ENCODE measurements around the gene RBM38.

The RBM38 gene

DNA sequence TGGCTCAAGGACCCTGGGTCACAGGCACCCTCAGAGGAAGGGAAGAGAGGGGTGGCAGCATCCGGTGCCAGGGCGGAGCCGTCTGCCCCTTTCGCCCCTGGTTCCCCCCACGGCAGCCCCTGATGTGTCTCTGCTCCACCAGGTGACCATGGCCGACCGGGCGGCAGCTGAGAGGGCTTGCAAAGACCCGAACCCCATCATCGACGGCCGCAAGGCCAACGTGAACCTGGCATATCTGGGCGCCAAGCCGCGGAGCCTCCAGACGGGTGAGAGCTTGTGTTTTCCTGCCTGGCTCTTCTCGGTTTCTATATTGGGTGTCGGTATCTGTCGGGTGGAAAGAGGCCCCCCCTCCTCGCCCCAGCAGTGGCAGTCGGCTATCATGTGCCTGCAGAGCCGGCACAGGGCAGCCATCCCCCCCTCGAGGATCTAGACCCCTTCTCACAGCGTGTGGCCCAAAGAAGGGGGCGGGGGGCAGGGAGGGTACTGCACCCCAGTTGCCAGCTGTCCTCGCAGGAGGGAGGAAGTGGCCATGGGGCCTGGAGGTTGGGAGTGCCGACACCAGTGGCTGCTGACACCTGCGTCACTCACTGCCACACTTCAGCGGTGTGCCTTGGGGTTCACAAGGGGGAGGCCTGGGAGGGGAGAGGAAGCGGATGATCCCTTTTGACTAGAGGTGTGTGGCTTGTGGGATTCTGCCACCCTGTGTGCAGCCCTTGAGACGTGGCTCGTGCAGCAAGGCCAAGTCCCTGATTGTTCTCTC, 1.5 kb downstream of the RBM38 start:
- no peak for DNase-seq

DNA sequence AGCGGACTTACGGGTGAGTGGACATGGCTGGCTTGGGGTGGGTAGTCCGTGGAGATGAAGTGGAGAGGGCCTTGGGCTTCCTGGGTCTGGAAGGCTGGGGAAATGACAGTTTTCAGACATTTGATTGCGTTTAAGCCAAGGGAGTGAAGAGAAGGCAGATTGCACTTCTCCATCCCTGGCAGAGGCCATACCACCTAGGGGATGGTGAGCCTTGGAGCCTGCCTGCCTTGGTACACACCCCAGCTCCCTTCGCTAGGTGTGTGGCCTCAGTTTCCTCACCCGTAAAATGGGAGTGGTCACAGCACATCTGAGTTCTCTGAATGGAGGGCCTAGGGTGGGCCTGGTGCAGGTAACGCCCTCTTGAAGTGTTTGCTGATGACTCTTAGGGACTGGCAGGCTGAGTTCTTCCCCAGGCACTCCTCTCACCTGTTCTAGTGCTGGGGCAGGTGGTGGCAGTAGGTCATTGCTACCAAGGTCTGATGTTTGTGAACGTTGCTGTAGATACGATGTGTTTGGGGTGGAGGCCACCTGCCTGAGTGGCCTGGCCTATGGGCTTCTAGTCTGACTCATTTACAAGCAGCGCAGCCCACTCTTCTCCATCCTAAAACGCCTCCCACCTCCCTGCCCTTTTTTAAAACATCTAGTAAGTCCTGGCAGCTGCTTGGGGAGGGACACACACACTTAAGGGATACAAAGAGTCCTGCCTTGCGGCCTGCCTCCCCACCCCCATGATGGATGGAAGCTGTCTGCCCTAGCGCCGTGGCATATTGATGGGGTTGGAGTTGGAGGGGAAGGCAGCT, 2.3 kb downstream of the RBM38 start:
- DNase-seq, result no peak

DNA sequence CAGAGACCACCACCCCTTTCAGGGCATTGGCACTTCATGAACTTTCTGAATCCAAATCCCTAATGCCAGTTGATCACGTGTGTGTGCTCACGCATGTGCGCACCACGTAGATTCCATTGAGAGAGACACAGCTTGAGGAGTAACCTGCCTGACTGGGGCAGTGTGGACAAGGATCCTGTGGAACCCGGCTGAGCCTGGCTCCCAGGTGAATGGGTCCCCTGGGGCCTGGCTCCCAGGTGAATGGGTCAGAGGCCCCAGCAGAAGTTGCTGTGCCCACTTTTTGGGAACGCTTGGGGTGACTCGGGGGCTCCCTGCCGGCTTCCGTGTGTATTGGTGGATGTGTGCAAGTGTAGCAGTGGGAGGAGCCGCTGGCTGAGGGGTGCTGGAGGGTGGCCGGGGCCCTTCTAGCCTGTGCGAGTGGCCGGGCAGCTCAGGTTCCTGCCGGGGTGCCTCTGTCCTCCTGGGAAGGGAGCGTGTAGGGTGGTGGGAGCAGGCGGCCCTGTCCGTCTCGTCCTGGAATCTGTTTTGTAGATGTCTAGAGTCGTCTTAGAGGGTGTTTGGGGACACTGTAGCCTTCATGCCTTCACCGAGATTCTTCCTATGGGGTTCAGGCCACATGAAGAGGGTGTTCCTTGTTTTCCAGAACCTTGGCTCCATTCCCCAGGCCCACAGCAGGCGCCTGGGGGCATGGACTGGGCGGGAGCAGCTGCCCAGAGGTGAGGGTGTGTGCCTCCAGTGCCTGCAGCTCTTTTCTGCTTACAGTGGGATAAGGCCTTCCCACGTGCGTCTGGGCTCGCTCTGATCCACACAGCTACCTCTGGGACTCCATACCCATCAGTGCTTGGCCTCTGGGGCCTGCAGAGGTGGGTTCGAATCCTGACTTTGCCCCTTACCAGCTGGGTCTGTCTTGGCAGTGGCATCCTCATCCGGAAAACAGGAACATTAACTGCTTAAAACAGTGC, 3.2 kb downstream of the RBM38 start:
- DNase-seq, result no peak

DNA sequence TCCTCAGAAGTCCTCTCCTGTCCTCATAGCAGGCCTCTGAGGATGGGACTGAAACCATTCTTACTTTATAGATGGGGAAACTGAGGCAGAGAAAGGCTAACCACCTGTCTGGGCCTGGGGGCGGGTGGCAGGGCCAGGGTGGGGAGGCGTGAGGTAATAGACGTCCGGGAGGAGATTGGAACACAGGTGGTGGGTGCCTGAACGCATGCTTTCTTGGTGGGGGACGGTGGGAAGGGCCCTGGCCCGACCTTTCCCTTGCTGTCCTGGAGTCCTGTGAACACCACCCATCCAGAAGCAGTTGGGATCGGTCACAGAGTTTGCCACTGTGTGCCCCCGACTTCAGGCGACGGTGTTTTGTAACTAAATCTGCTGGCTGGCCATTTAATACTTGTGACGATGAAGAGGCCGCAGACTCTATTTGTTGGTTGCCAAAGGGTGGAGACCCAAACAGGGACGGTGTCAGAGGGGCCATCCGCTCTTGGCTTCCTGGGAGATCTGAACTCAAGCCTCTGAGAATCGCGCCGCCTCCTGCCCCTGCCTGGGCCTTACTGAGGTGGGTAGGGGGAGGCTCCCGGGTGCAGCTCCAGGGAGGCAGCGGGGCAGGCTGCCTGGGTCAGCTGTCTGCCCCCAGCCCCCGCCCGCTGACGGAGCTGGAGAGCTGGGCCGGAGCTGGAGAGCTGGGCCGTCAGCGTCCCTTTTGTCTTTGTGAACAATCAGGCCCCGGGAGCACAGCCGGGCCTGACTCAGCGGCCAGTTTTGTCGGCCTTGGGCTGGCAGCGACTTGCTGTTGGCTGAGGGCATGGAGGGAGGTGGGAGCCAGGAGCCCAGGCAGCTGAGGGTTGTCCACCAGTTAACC, 4.1 kb downstream of the RBM38 start:
- DNase-seq, result no peak

DNA sequence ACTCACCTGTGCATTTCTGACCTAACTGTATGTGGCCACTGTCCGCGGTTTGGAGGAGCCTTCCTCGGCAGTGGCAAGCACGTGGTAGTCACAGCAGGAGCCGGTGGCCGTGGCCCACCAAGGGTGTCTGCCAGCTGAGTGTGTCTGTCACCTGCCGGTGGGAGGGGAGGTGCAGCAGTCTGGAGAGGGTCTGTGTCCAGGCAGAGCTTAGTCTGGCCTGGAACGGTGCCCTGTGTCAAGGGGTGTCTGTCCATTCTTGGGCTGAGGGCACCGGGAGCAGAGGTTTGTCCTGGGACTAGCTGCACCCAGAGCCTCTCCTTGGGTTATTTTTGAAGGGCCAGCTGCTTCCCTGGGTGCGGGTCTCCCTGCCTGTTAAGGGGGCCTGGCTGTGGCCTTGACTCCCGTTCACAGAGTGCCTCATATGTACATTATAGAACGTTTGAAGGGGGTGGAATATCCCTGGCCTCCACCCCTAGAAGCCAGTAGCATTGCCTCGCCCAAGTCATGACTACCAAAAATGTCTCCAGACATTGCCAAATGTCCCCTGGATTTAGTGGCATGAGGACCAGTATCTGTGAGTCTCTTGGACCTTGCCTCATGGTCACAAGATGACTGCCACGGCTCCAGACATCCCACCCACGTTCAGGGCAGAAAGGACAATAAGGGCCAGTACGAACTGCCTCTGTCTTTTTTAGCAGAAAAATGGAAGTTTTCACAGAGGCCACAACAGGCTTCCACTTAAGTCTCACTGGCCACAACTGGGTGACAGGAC, 5.2 kb downstream of the RBM38 start:
- no peak for DNase-seq

DNA sequence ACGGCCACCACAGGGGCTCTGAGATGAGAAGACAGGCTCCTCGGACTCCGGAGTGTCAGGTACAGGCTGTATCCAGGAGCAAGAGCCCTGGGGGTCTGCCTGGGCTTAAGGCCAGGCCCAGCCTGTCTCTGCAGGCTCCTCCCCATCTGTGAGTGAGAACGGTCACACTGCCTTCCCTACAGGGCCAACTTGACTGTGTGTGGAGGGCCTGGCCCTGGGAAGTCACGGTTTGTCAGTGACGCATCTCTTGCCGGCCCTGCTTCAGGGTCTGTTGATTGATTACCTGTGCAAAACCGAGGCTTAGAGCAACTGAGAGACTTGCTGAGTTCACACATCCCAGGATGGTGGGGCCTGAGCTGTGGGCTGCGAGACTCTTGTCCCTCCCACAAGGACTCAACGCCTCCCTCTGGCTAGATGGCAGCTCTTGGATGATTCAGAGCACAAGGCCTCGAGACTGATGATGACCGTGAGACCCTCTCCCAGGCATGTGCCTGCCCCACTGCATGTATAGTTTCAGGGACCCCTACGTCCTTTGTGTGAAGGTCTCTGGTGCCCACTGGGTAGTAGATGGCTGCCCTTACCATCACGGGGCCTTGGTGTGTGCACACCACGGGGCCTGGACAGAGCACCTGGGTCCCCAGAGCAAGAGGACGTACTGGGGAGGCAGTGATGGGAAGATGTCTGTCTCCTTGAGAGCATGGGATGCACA, 5.9 kb downstream of the RBM38 start:
- DNase-seq, result no peak

DNA sequence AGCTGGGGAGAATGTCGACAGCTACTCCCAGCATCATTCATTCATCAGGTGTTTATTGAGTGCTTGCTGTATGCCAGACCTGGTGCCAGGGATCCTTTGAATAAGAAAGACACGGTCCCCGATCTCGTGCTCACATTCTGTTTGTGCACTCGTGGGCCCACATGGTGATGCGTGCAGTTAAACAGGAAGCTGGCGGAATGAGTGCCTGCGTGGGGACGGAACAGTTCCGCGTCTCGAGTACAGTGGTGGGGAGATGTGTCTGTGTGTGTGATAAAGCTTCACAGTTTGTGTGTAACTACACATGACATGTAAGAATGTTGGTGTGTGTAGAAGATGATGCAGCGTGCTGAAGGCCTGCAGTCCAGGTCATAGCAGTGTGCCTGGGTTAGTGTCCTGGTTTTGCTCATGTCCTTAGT, 6.5 kb downstream of the RBM38 start:
- DNase-seq, result no peak

DNA sequence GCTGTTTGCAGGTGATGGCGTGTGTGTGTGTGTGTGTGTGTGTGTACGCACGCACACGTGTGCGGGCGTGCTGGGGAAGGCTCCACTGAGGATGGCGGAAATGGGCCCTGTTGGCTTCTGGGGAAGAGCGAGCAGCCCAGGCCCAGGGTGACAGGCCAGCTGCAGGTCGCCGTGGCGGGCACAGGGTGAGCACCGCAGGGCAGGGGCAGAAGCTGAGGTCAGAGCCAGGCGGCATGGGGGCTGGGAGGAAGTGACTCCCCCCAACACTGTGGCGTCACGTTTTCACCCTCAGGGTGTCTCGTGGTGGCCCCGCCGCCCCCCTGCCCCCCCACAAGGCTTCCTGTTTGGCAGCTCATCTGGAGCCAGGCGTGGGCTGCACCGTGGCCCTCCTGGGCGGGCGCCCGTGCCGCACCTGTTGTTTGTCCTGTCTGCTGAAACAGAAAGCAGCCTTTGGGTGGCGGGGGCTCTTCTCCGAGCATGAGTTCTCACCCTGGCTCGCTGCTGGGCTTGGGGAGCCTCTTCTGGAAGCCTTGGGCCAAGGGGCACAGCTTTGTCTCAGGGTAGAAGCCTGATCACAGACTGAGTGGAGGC, 7.1 kb downstream of the RBM38 start:
- no peak for DNase-seq

DNA sequence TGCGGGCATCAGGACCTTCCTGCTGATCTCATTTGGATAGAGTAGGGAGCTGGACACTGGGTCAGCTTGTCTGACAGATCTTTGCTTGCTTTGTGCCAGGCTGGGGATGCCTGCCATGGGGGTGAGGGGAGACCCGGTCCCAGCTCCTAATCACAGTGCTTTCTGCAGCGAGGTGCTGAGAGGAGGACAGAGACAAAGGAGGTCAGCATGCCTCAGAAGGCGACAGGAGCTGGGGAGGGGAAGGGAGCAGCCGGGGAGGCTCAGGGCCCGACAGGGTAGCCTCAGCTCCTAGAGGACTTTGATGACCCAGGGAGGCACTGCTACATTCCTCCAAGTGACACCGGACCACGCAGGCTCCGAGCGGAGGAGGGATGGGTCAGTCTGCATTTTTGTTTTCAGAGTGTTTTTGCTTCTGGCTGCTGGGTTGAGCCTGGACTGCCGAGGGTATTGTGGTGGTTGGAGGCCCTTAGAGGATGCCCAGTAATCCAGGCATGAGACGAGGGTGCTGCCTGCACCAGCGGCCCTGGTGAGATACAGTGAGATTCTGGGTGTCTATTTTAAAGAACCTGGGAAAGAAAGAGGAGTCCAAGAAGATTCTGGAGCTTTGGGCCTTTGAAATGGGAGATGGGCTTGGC, 7.8 kb downstream of the RBM38 start:
- no peak for DNase-seq

DNA sequence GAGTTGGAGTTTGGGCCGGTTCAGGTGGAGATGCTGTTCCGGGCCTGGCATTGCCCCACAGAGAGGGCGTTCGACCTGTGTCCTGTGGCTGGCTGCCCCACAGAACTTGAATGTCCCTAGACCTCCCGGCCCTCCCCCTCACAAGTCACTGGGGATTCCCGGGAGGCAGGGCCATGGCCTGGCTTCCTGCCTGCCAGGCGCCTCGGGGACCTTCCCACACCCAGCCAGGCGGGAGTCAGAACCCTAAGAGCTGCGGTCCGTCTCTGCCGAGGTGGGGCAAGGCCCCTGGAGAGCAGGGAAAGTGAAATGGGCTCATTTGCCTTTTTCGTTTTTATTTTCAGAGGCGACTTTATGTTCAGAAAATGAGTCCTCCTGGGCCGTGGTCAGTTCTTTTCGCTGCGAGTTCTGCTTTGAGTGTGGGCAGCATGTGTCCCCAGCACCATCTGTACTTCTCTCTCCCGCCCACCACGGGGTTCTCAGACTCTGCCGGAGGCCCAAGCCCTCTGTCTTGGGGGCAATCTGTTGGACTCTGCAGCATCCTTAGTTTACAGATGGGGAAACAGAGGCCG, 8.5 kb downstream of the RBM38 start:
- no peak for DNase-seq

DNA sequence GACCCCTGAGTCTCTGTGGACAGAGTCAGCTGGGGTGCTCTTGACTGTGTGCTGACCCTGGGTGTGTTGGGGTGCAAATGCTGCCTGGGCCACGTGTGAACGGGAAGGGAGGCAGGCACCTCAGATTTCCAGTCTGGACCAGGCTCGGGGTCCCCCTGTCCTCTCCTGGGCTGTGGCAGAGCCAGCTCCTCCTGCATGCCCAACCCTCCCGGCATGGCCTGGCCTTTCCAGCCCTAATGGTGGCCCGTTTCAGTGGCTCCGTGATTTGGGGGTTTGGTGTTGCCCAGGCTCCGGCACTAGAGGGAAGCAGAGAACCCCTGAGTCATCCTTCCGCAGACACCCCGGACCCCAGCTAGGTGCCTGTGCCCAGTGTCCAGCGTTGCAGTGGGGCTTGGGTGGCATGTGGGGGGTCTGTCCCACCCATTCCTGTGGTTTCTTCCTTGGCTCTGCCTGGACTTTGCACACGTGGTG, 9.1 kb downstream of the RBM38 start:
- no peak for DNase-seq

DNA sequence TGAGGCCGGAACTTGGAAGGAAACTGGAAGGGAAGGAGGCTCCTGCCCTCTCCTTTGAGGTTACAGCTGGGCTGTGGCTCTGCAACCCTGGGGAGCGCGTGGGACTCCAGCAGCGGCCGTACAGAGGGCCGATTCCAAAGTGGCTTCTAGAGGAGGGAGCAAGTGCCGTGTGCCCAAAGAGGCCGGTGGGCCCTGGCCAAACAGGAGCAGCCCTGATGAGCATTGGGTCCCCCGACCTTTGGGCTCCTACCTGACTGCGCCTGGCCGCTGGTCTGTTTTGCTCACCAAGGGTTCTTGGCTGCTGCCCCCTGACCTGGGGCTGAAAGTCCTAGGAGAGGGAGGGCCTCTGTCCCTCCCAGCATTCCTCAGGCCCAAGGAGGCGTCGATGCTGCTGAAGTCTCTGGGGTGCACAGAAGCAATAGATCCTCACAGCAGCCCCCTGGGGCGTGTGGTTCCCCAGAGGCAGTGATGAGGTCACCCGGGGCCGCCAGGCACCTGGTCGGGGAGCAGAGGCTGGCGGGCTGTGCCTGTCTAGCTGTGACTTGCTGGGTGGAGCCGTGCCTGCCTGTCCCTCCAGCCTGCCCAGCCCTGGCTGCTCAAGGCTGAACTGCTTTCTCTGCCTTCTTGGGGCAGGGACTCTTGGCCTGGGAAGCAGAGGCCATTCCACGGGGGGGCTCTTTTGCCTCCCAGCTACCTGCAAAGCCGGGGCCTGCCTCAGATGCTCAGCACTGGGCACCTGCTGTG, 9.8 kb downstream of the RBM38 start:
- DNase-seq, result no peak

DNA sequence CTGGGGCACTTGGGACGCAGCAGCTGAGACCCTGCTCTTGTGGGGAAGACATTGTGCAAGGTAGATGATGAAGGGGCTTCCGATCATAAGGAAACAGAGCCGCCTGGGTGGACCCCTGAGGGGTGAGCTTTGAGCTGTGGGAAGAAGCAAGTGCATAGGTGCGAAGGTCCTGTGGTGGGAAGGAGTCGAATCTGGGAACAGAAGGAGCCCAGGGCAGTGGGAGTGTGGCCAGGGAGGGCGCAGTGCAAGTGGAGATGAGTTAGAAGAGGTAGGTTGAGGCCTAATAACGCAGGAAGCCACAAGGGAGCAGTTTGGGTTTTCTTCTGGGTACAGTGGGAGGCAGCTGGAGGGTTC, 10.3 kb downstream of the RBM38 start:
- DNase-seq, result no peak

DNA sequence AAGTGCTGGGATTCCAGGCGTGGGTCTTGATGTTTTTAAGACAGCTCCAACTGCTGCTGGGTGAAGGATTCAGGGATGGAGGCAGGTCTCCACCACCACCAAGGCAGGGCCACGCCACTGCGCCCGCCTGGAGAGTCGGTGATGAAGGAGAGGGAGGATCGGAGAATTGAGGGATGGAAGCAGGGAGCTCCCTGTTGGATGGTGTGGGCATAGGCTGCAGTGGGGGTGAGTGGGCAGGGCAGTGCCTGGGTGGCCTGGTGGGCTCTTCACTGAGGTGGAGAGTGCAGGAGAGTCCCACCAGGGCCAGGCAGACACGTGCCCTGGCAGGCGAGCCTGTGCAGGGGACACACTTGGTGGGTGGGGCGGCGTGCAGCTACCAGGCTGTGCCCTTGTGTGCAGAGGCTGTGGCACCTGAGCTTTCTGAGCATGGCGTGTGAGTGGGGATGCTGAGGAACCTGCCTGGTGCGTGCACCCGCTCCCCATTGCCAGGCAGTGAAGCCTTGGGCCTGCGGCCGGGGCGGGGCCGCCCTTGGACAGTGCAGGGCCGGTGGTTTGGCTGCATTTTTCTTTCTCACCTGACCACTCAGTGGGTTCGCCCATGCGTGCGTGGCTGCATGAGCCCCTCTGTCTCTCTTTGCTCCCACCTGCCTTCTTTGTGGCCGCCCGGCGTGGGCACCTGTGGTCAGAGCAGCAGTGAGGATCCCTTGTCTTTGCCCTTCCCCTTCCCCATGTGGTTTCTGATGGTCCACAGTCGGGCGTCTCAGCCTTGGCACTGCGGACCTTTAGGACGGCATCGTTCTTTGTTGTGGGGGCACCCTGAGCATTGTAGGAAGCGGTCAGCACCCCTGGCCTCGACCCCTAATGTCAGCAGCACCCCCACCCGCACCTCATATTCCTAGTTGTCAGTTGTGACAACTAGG, 11.3 kb downstream of the RBM38 start:
- no peak for DNase-seq

DNA sequence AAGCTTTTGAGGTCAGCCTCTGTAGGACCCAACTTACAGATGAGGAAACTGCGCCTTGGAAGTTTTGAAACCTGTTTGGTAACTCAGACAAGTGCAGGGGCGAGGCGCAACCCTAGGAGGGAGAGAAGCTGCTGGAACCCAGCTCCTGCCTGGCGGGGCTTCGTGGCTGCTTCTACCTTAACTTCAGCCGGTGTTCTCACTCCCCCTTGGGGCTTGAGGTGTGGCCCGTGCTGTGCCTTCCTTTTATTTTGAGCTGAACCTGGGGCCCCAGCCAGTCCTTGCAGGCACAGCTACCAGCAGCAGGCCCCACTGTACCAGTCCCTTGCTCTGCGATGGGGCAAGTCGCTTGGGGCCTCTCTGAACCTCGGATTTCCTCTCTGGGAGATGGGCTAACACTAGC, 12.0 kb downstream of the RBM38 start:
- no peak for DNase-seq

DNA sequence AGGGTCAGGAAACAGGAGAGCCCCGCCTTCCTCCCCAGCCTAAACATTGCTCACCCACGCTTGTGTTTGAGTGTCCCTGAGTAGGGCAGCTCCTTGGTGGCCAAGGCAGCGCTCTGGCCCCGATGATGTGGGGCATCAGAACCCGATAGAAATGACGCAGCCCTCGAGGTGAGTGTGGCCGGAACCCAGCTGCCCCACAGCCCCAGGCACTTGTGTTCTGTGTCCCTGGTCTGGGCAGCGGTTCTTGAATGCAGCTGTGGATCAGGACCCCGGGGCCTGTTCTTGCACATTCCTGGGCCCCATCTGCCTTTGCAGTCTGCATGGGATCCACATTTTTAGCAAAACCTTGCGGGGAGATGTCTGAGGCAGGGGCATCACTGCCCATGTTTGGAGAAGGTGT, 12.8 kb downstream of the RBM38 start:
- no peak for DNase-seq

DNA sequence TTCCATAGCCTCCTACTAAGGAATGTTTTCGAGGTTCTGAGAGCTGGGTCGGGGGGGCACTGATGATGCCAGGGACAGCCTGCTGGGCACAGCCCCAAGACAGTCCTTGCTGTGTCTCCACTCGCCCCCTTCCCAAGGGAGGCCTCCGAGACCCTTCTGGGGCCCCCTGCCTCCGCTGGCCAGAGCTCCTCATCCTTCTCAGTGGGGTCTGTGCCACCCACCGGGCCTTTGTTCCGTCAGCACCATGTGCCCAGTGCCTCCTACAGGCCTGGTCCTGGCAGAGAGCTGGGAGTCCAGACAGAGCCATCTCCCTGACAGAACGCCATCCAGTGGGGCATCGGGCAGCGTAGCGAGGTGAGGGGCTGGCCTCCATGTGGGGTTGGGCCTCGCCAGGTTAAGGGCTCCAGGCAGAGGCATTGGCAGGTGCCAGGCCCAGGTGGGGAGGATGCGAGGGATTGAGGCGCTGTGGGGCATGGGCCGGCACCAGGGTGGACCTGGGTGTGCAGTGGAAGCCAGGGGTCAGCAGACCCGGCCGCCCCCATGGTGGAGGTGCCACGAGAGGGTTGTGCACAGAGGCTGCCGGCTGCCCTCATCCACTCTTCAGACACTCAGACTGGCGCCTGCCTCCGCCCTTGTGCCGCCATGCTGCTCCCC, 13.3 kb downstream of the RBM38 start:
- DNase-seq, result no peak

Measured in right forelimb (tissue), 1 donor.